Activated T-cell treated with anti-CD3 and anti-CD28 coated beads for 1 hour (primary cell): ENCODE measurements around the gene EEF1AKMT1.

Experiments used
- DNase-seq: peaks from one replicate; pipeline ENCODE4 v3.0.0-alpha.2; 2020; ENCODE audit warnings: low read depth

EEF1AKMT1 gene

DNA sequence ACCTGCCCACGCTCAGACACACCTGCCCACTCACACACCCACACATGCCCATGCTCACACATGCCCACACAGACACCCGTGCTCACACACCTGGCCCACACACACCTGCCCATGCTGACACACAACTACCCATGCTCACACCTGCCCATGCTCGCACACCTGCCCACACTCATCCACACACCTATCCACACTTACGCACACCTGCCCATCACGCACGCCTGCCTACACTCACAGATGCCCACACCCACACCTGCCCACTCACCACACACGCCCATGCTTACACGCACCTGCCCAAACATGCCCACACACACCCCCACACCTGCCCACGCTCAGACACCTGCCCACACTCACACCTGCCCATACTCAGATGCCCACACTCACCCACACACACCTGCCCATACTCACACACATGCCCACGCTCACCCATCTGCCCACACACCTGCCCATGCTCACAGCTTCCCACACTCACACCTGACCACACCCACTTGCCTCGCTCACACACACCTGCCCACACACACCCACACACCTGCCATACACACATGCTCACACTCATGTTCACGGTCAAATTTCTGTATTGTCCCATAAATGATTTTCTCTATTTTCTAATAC is 54.7 kb downstream of the EEF1AKMT1 start:
- DNase-seq, result no peak

DNA sequence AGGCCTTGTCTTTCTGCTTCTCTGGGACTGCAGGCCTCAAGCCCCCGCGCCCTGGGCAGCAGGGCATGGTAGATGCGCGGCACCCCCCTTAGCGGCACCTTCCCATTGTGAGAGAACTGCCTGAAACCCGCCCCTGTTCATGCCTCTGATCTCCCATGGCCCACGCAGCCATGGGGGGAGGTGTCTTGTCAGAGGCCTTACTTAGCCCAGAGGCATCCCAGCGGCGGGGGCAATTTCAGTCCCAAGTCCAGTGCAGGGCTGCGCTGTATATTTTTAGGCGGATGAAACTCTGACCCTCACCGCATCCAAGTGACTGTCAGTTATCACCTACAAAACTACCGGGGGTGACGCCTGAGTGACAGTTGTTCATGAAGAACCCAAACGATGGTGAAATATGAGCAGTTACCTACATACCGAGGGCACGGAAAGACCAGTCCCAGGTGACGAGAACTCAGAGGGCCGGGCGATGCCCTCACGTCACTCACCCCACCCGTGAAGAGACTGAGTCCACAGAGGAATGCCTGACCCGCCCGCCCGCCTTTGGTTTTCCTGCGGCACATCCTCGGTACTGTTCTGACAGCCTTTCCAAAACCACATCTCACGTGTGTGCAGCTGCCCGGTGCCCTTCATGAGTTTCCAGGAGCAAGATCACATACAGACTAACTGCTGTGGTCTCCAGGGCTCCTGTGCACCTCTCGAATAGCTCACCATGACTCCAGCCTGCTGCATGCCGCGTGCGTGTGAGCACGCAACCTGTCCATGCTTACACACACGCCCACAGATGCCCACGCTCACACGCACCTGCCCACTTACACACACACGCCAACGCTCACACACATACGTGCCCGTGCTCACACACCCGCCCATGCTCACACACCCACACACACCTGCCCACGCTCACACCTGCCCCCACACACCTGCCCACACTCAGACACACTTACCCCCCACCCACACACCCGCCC is 55.9 kb downstream of the EEF1AKMT1 start:
- no peak for DNase-seq

DNA sequence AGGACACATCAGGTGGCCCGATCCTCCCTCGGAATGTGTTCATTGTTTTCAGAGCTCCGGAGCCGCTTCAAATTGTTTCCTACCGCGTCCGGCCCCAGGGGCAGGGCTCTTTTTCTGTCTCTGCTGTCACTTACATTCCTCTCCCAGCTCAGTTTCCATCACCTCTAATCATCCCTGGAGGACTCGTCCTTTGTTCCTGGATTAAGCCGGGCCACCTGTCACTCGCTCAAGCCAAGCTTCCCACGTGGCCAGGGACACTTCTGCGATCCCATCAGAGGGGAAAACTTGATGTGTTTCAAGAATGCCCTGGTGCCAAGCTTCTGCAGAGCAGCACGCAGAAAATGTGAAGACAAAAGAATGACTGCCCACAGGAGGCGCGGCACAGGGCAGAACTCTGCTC is 56.8 kb downstream of the EEF1AKMT1 start:
- DNase-seq, result no peak

DNA sequence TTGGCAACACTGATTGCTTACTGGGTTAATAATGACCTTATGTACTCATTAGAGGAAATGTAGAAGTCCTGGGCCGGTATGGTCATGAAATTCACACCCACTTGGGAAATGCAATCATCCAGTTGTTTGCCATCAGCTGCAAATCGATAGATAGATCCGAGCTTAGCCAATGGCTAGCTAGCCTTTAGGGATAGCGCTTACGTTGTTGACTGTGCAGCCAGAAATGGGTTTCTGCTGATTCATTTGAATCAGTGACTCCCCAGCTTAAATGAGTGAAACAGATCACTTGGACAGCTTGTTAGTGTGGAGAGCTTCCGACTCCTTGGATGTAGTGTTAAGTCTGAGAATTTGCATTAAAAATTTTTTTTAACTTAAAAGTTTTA is 58.4 kb downstream of the EEF1AKMT1 start:
- no peak for DNase-seq

DNA sequence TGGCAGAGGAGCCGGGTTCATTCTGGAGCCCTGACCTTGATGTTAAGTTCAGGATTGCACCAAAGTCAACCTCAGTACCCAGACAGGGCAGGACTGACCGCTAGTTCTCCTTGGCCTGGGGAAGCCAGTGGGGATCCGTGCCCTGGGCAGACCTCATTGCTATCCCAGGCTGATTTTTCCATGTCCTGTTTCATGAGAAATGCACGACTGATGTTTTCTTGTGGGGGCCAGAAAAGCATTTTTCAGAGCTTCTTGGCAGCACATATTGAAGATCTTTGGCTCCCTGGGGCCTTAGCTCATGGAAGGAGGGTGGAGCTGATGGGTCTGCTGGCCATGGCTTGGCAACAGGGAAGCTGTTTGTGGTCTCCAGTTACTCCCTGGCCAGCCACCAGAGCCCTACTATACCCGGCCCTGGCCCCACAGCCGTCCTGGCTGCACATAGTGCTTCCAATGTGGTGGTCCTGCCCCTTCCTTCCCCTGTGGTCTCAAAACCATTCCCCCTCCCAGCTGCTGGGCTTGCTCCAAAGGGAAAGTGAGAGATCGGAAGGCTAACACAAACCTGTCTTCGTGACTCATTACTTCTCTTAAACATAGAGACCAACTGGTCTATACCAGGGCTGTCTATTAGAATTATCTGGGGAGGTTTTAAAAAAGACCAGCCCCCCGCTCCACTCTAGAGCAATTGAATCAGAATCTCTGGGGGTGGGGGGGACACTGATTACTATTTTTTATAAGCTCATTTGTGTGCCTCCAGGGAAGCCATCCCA is 59.0 kb downstream of the EEF1AKMT1 start:
- no peak for DNase-seq

DNA sequence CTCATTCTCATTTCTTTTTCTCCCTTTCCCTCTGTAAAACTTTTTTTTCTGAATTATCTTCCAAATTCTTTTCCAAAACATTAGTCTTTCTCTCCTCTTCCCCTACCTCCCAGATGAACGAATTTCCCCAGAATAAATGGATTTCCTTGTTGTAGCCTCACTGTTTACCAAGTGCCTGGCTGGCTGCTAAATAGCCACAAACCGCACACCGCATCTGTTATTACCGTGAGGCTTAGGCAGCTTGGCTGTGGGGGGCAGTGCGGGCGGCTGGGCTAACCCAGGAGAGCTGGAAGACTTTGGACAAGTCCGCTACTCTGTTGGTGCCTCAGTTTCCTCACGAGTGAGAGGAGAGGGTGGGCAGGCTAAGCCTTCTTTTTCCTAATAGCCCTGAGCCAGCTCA is 59.6 kb downstream of the EEF1AKMT1 start:
- no peak for DNase-seq

DNA sequence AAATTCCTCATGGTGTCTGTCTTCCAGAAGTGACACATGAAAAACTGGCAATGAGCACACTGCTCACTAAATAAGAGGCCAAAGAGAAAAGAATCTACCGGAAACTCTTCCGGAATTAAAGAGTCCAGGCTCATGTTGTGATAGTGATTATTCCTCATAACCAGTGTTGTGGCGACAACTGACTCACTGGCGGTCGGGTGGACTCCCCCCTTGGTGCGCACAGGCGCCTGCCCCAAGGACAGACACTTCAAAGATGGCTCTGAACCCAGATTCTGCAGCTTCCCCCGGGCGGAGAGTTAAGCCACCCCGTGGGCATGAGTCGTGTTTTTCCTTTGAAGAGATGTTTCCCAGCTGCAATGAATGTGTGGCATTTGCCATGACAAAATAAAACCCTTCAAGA is 60.0 kb downstream of the EEF1AKMT1 start:
- DNase-seq, result no peak

DNA sequence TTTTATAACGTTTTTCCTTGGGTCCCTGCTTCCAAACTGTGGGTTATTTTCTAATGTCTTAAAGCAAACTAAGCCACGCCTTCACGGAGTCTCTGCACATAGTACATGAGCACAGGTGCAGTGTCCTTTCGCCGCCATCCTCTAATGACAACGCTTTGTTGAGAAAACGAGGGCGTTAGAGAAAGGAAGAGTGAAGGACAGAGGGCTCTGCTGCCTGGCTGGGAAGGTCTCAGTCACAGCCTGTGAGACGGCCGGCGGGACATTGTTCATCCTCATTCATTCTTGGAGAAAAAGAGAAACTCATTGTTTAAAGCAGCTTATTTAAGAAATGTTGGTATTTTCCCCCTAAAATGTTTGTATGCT is 60.8 kb downstream of the EEF1AKMT1 start:
- no peak for DNase-seq

DNA sequence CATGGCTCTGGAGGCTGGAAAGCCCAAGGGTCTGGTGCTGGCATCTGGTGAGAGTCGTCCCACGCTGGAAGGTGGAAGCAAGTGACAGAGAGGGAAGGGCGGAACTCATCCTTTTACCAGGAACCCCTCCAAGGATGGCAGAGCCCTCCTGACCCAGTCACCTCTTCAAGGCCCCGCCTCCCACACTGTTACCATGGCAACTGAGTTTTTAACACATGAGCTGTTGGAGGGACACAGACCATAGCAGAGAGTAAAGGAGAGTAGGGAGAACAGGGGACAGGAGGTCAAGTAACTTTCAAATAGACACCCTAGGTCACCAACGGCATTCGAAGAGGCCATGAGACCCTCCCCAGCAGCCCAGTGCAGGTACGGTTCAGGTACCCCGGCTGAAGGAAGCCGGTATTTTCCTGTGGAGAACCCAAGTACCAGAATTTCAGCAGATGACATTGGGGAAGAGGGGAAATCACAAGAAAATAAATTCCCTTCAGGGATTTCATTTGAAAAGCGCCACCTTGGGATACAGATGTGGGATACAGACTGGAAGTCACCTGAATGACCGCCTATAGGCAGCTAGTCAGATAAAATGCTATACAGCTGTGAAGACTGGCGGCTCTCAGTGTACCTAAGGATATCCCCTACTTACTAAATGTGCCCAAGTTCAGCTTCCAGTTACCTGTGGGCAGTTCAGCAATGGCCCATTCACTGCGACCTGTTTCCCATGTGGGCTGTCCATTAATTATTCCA is 62.3 kb downstream of the EEF1AKMT1 start:
- DNase-seq, result no peak

DNA sequence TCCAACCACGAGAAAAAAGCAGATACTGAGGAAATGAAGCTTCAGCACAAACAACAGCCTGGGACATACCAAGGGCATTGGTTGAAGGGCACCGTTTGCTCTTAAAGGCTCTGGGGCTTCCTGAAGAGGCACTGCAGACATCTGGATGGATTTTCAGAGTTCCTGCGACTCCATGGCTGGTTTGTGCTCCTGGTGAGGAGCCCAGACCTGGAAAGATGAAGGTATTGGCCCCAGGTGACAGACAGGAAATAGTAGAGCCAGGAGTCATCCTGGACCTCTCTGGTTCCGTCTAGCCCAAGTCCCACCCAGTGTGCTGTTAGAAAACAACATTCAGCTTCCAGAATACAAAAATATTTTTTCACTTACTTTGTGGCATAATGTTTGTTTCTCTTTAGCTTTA is 64.0 kb downstream of the EEF1AKMT1 start:
- no peak for DNase-seq

DNA sequence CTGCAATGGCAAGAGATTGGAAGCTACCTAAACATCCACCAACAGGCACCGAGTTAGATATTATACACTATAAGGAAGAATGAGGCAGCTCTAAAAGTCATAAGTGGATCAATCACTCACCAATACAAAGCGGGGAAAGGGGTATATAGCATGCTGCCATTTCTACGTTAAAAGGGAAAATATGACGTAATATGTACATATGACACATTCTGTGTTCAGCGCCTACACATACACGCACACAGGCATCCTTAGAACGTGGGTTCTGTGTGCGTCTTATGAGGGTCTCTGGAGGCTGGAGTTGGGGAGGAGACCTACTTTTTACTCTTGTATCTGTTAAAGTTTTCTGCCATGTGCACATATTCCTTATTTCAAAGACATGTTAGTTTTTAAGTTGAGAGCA is 64.4 kb downstream of the EEF1AKMT1 start:
- DNase-seq, result no peak

DNA sequence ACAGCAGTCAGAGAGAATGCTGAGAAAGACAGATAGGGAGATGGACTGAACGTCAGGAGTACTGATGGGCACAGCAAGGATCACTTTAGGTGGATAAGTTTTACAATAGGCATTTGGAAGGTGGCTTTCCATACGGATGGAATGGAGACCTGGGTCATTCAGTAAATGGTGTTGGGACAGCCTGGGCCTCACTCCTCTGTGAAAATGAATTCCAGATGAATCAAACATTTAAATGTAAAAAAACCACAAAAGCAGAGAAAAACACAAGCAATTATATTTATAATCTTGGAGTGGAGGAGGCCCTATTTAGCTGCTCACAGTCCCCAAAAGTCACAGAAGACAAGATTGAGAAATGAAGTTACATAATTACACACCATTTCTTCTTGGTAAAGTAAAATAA is 65.5 kb downstream of the EEF1AKMT1 start:
- DNase-seq, result no peak

DNA sequence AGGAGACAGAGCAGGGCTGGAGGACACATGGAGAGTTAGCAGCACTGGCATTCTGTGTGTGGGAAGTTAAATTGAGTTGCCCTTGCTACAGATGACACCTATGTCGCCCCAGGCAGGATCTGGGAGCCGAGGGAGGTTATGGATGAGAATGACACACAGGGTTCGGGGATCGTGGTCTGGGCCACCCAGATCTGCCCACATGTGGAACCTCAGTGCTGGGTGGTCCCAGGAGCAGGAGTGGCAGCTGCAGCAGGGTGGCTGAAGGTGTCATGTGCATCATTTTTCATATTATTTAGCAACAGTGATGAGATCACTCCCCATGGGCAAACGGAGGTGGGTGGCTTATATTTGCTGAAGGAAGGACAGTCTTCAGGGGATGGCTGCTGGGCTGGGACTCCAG is 67.1 kb downstream of the EEF1AKMT1 start:
- no peak for DNase-seq

DNA sequence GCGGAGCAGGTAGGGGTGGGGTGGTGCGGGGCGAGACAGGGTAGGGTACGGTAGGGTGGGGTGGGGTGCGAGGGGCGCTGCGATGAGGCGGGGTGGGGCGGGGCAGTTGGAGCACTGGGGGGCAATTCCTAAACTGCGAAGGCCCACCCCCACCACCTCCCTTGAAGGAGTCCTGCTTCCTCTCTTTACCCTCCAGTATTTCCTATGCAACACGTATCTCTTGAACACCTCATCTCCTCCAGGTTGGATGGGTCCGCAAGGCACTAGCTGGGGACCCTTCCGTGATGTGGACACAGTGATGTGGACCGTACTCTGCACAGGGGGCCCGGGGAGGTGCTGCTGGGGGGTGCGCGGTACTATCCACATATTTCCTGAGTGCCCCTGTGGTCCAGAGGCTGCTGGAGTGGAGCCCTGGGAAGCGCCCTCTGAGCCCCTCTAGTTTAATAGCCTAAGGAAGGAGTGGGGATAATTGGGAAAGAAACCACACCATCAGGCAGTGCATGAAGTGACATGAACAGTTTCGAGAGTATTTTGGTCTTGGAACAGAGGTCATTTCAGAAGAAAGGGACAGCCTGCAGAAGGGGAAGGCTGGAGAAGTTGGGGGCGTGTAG is 69.2 kb downstream of the EEF1AKMT1 start:
- no peak for DNase-seq

DNA sequence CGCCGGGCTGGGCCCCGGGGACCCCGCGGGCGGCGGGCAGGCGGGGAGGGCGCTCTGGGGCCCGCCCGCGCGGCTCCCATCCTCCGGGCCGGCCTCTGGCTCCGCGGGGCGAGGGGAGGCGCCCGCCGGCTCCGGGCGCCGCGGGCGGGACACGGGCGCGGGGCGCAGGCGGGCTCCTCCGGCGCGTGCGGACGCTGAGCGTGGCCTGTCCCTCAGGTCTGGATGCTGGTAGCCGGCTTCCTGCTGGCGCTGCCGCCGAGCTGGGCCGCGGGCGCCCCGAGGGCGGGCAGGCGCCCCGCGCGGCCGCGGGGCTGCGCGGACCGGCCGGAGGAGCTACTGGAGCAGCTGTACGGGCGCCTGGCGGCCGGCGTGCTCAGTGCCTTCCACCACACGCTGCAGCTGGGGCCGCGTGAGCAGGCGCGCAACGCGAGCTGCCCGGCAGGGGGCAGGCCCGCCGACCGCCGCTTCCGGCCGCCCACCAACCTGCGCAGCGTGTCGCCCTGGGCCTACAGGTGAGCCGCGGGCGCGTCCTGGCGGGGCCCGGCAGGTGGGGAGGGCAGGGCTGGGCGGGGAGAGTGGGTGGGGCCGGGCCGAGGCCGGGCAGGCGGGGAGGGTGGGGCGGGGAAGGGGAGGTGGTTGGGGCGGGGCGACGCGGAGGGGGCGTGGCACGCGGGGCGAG is 69.8 kb downstream of the EEF1AKMT1 start:
- DNase-seq, result peak; percentile 60

DNA sequence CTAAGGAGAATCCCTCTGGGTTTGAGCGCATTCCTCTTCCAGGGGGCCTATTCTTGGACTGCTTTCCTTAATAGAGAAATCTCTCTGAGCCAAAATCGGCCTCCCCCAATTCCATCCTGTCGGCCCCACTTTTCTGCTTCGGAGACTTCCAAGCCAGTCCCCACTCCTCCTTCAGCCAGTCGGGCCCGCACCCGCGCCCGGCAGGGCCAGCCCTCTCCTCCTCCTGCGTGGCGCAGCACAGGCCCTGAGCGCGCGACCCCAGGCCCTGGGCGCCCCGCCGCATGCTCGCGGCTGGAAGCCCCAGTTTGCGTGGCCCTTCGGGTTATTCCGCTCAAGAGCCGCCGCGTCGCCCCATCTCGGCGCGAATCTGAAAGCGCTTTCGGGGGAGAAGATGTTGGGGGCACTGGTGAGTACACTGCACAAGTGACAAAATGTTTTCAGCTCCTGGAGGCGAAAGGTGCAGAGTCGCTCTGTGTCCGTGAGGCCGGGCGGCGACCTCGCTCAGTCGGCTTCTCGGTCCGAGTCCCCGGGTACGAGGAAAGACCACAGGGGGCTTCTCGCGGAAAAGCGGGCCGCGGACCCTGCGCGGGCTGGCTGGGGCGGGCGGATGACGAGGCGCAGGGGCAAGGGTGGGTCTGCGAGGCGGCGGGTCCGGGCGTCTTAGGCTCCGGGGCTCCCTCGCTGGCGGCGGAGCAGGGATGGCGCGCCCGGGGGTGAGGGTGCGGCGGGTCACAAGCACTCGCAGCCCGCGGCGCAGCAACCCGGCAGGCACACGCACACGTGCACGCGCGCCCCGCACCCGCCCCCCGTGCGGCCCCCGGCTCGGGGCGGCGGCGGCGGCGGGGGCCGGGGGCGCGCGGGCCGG is 70.6 kb downstream of the EEF1AKMT1 start, which contains the start of gene IL17D:
Gene IL17D (plus strand): TSS at position 785 of the 865 bp plus-strand sequence. CDS start 303 bp downstream, outside the sequence.
- peak; percentile 14 for DNase-seq

DNA sequence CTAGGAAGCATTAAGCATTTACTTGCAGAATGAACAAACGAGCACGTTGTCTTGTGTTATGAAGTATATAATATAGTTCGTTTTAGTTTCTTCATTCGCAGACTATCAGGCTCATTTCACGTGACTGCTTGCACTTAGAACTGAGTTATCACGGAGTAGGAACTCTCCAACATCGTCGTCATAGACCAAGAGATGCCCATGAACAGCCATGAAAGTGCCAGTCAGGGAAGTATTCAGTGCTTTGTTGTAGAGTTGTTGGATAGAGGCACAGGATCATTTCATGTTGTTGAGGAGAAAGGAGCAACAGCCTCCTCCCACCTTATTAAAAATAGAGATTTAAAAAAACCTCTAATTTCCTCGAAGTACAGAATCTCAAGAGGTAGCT is 71.2 kb downstream of the EEF1AKMT1 start:
- no peak for DNase-seq

DNA sequence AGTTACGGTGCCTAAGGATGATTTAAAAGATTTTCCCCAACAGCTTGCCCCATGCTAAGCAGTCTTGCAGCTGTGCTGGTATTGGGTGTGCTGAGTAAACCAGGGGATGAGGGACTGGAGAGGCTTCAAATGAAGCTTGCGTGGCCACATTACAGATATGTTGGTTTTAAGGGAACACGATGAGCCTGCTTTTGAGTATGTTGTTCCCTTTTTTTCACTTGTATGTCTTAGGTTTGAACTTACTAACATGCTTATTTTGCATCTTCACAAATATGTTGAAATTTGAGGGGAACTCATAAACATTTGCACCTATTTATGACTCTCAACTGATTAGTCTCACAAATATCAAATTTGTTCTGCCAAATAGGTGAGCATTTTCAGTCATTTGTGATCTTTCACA is 72.3 kb downstream of the EEF1AKMT1 start:
- DNase-seq, result no peak

DNA sequence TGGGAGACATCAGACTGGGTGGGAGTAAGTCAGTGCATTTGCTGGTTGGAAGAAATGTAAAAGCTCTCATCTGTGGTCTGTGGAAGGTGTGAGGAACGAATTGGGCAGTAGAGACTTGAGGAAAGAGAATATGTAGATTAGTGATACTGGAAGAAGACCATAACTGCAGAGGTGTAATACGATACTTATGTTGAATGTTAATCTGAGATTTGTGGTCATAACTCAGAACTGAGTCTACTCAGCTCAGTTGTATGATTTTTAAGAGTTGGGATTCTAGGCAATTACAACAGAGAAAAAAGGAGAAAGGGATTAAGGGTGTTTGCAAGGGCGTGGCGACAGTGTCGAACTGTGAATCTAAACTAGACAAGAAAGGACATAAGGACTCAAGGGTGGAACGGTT is 73.5 kb downstream of the EEF1AKMT1 start:
- DNase-seq, result no peak

DNA sequence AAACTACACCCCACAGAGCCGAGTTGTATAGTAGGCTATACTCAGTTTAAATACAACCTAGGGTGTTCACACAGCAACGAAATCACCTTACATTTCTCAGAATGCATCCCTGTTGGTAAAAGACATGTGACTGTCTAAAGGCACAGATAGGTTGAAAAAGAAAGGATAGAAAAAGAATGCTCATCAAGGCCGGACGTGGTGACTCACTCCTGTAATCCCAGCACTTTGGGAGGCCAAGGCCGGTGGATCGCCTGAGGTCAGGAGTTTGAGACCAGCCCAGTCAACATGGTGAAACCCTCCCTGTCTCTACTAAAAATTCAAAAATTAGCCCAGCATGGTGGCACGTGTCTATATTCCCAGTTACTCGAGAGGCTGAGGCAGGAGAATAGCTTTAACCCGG is 74.0 kb downstream of the EEF1AKMT1 start:
- DNase-seq, result no peak
